ENCODE results near the gene NDUFB11. TPM values are rescaled to one million over a fixed set of nuclear protein-coding genes. Genes with fewer than 3 reads are reported as not detected.

The NDUFB11 gene
- total and polyA plus RNA-seq, 2 donors (not counting 3 experiments of a cell fraction or from before 2014, with no cell fraction given) = 65.2 to 88.0 TPM

DNA sequence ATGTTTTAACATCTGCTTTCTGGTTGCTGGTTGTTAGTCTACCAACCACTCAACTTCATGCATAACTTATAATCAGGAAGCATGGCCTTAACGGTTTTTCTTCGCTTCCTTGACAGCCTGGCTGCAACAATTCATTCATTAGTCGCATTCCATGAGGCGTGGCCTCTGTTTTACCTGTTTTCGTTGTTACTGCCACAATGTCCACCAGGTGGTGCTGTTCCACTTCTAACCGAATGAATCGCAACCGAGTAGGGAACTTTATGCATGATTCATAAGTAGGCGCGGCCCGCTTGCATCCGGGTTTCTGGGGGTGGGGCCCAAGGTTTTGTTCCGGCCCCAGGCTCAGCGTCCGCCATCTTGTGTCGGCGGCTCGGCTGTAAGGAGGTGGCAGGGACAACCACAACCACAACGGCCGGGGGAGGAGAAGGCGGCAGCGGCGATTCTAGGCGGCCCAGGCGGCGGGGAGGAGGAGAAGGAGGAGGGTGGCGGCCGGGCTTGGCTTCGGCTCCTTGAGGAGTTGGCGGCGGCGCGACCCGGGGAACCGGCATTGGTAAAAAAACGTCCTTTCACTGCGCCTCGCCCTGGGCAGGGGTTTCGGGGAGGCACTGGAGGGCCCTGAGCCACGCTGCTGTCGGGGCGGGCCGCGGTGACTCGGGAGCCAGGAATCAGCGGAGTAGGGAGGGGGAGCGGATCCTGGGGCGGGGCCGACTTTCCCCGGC is 49.1 kb upstream of the NDUFB11 start, which contains the start of gene UBA1:
Gene UBA1 (plus strand): TSS at position 355 of the 719 bp plus-strand sequence. CDS start 4,974 bp downstream, outside the sequence.
- H3K36me3 ChIP-seq (ENCODE audit: control insufficient read depth in 2 of 2, extremely low read depth in 1 of 2, insufficient read depth in 2 of 2, low read length in 2 of 2) = peaks cover 1 to 5% of the 10 kb centered on the region in 2 experiments
- FAIRE-seq = peak; percentile 96
- dilution Hi-C loops (cut with MboI; ENCODE audit: extremely low pct_ligation_motif_present, low sequenced_read_pairs) = no loop called here
- no peaks in the 10 kb centered on the region for H4K20me1 ChIP-seq (replicated peaks; ENCODE audit: control insufficient read depth, extremely low read depth, insufficient read depth, low read length)
- TF ChIP-seq JUN (IDR thresholded peaks at IDR 0.05; ENCODE audit: borderline replicate concordance, insufficient read depth, insufficient read length, low read depth) (peak; percentile 20), FOS (IDR thresholded peaks at IDR 0.05; ENCODE audit: borderline replicate concordance, insufficient read depth, low read length) (no peak), POLR2AphosphoS5 (IDR thresholded peaks at IDR 0.05; ENCODE audit: insufficient read depth, low read depth, low read length) (peak; percentile 34), POLR2A (IDR thresholded peaks at IDR 0.05; ENCODE audit: low read depth, low read length) (peak; percentile 74)
- TF ChIP-seq, protein P1, sequence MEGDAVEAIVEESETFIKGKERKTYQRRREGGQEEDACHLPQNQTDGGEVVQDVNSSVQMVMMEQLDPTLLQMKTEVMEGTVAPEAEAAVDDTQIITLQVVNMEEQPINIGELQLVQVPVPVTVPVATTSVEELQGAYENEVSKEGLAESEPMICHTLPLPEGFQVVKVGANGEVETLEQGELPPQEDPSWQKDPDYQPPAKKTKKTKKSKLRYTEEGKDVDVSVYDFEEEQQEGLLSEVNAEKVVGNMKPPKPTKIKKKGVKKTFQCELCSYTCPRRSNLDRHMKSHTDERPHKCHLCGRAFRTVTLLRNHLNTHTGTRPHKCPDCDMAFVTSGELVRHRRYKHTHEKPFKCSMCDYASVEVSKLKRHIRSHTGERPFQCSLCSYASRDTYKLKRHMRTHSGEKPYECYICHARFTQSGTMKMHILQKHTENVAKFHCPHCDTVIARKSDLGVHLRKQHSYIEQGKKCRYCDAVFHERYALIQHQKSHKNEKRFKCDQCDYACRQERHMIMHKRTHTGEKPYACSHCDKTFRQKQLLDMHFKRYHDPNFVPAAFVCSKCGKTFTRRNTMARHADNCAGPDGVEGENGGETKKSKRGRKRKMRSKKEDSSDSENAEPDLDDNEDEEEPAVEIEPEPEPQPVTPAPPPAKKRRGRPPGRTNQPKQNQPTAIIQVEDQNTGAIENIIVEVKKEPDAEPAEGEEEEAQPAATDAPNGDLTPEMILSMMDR (IDR thresholded peaks at IDR 0.05; ENCODE audit: extremely low read depth in 1 of 2, insufficient read depth in 1 of 2, low read depth in 1 of 2, low read length in 2 of 2) = peak; percentile 49 to 58
- peaks cover 39% of the 10 kb centered on the region for H3K4me1 ChIP-seq (ENCODE audit: control insufficient read depth, extremely low read depth, insufficient read depth, low read length)
- CTCF ChIA-PET = interaction anchor here (1.0 to 1.9 kb wide), 4 partner anchors 118 to 330 kb away, joined by 4 to 12 read pairs (median 7); no protein-coding TSS in a partner anchor
- H3K27me3 ChIP-seq (ENCODE audit: control insufficient read depth in 2 of 2, insufficient read depth in 2 of 2, low read length in 2 of 2) = no peaks in the 10 kb centered on the region
- DNase-seq (ENCODE audit: low read depth, low spot score) = peak; percentile 95
- peak within 1 kb of the TSS; percentile 77 to 88 (median 88) for H3K4me3 ChIP-seq (replicated peaks in 1 of 3; ENCODE audit: insufficient read depth in 1 of 3, low read depth in 1 of 3, low read length in 3 of 3)
- peak within 1 kb of the TSS; percentile 38 for H2AFZ ChIP-seq (ENCODE audit: low read depth, low read length)
- BruUV-seq (replicated peaks) = no TSS peak
- no peaks in the 10 kb centered on the region for H3K9me3 ChIP-seq (replicated peaks; ENCODE audit: control insufficient read depth, insufficient read depth, low read length)
- peak within 1 kb of the TSS; percentile 93 for H3K9ac ChIP-seq (replicated peaks; ENCODE audit: extremely low read depth, insufficient read depth, low read length)
- peak within 1 kb of the TSS; percentile 76 for H3K27ac ChIP-seq (ENCODE audit: insufficient read depth, low read depth, low read length)
- POLR2A ChIA-PET = no interaction called here
- H3K9me1 ChIP-seq (replicated peaks; ENCODE audit: control insufficient read depth, extremely low read depth, insufficient read depth, low read length) = no peaks in the 10 kb centered on the region
- H3K79me2 ChIP-seq (ENCODE audit: control insufficient read depth, insufficient read depth, low read length) = peaks cover 57% of the 10 kb centered on the region
- intact Hi-C loops (cut with micrococcal nuclease) = loop anchor here (1.0 to 5.0 kb wide), 6 partner anchors 24 to 833 kb away; partner anchors contain the start of genes USP11 and ZNF41
- H3K4me2 ChIP-seq (ENCODE audit: insufficient read depth, low read length) = peak within 1 kb of the TSS; percentile 79
